Activated naive CD4-positive, alpha-beta T cell treated with anti-CD3 and anti-CD28 coated beads, Interleukin-2, amount 10 ng/mL, durations not matched to agents 7 days and 5 days (primary cell): ENCODE data around the gene C19orf44.
"Not testable (repeated sequence)": the region's sequence is repeated elsewhere in the genome, so short reads cannot be mapped to it uniquely, and the experiment has no call there.

Experiments
- CTCF ChIA-PET: fragments of 350-600 bp; sonication (Branson Sonifier 250); formaldehyde crosslinking; loops from one replicate; lab custom pipeline; 2021; ENCODE audit warnings: antibody characterized with exemption; lab: Charles Lee
- DNase-seq: peaks from one replicate; pipeline ENCODE4 v3.0.0-alpha.2; 2020
- H3K27ac Mint-ChIP-seq: one replicate; pipeline ENCODE4 v1.8.0; 2021; ENCODE audit warnings: mild to moderate bottlenecking, moderate library complexity, mixed read lengths
- H3K27me3 Mint-ChIP-seq: one replicate; pipeline ENCODE4 v1.8.0; 2021; ENCODE audit warnings: mild to moderate bottlenecking, mixed read lengths
- H3K36me3 Mint-ChIP-seq: one replicate; pipeline ENCODE4 v1.8.0; 2021; ENCODE audit warnings: mixed read lengths
- H3K4me1 Mint-ChIP-seq: one replicate; pipeline ENCODE4 v1.8.0; 2021; ENCODE audit warnings: mixed read lengths
- H3K4me3 Mint-ChIP-seq: one replicate; pipeline ENCODE4 v1.8.0; 2021; ENCODE audit warnings: mild to moderate bottlenecking, moderate library complexity, mixed read lengths
- H3K9me3 Mint-ChIP-seq: one replicate; pipeline ENCODE4 v1.8.0; 2021; ENCODE audit warnings: mixed read lengths

C19orf44 gene

DNA sequence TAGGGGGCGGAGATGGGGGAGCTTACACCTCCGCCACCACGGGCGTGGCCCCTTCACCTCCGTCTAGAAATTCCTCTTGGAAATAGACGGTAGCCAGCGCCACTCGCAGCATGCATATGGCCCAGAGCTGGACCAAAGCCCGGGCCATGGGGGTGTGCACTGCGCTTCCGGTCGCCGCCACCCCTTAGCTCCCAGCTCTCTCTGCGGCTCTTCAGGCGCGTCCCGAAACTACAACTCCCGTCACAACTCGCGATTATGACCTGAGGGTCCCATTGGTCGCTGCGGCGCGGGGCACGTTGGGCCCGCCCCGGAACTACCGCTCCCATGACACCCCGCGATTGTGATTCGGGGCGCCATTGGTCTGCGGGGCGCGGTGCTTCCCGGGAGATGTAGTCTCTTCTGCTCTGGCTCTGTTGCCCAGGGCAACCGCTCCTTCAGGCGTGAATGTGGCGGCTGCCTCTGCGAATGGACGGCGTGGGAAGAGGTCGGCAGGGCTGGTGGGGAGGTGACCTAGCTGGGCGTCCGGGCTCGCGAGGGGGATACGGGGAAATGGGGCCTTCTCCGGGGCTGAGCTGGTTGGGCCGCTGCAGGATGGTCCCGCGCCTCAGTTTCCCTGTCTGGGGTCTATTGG lies at the start of gene C19orf44, which contains the start of gene CALR3:
Gene C19orf44 (plus strand): TSS at position 413 of the 631 bp plus-strand sequence. CDS start 4,399 bp downstream, outside the sequence.
Gene CALR3 (minus strand): TSS at position 186 of the 631 bp plus-strand sequence. CDS start 38 bp downstream, at position 148.
- H3K27ac Mint-ChIP-seq: peak within 1 kb of the TSS; percentile 17
- peaks cover 28% of the 10 kb centered on the region for H3K4me1 Mint-ChIP-seq
- DNase-seq: peak; percentile 99
- CTCF ChIA-PET: interaction anchor here (0.8 kb wide), 1 partner anchor 15 kb away, joined by 3 read pairs; no protein-coding TSS in a partner anchor
- H3K36me3 Mint-ChIP-seq: peaks cover 1% of the 10 kb centered on the region
- no peaks in the 10 kb centered on the region for H3K27me3 Mint-ChIP-seq
- peak within 1 kb of the TSS; percentile 83 for H3K4me3 Mint-ChIP-seq
- no peaks in the 10 kb centered on the region for H3K9me3 Mint-ChIP-seq

DNA sequence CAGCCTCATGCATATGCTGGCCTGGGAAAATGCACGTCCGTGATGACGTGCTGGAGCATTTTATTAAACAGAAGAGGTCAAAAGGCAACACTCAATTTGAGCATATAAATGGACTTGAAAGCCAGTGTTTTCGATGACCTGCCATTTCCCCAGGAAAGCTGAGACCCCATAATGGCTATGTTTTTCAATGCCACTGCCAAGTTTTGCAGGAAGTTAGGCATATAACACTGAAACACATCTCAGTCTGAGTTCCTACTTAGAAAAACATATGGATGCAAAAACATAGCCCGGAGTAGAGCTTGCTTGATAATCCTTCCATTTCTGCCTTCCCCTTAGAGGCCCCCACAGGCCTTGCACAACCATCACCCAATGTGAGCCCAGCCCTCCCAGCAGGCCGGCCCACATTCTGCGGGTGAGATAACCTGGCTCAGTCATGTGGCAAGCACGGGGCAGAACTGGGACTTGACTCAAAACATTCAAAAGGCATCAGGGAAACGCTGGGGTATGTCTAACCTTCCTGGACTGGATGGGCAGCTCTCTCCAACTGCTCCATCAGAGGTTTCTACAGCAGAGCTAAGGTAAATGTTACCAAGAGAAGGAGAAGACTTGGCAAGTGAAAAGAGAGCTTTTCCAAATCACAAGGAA lies 49.3 kb upstream of the C19orf44 start:
- DNase-seq: peak; percentile 37
- Mint-ChIP-seq H3K27ac (peak overlapping the region; percentile 33), H3K36me3 (peaks cover 13% of the 10 kb centered on the region), H3K4me1 (peaks cover 44% of the 10 kb centered on the region), H3K27me3 (no peaks in the 10 kb centered on the region), H3K9me3 (peaks cover 4% of the 10 kb centered on the region), H3K4me3 (no peak overlapping the region)
- CTCF ChIA-PET: no interaction called here

DNA sequence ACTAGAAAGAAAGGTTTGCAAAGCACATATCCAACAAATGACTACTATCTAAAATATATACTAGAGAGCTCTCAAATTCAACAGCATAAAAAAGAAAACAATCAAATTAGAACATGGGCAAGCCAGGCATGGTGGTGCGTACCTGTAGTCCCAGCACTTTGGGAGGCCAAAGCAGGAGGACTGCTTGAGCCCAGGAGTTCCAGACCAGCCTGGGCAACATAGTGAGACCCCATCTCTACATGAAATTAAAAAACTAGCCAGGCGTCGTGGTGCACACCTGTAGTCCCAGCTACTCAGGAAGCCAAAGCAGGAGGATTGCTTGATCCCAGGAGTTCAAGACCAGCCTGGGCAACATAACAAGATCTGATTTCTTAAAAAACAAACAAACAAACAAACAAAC lies 47.3 kb upstream of the C19orf44 start:
- not testable (repeated sequence) for DNase-seq, H3K9me3 Mint-ChIP-seq, H3K27me3 Mint-ChIP-seq, H3K4me3 Mint-ChIP-seq
- CTCF ChIA-PET: interaction anchor here (1.0 kb wide), 1 partner anchor 11 kb away, joined by 3 read pairs; no protein-coding TSS in a partner anchor
- H3K4me1 Mint-ChIP-seq: peaks cover 44% of the 10 kb centered on the region
- peaks cover 13% of the 10 kb centered on the region for H3K36me3 Mint-ChIP-seq
- peak overlapping the region; percentile 83 for H3K27ac Mint-ChIP-seq

DNA sequence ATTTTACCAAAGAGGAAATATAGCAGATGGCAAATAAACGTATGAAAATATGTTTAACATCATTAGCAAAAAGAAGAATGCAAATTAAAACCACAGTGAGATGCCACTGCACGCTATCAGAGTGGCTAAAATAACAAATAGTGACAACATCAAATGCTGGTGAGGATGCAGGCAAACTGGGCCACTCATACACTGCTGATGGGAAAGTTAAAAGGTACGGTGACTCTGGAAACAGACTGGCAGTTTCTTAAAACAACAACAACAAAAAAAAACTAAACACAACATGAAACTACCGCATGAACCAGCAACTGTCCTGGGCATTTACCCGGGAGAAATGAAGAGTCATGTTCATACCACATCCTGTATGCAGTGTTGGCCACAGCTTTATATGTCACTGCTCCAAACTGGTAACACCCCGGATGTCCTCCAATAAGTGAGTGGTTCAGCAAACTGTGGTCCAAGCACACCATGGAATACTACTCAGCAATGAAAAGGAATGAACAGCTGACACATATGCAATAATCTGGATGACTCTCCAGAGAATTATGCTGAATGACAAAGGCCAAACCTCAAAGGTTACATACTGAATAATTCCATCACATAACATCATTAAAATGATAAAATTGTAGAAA lies 46.7 kb upstream of the C19orf44 start:
- H3K4me1 Mint-ChIP-seq: peaks cover 45% of the 10 kb centered on the region
- CTCF ChIA-PET: interaction anchor here (1.0 kb wide), 1 partner anchor 11 kb away, joined by 3 read pairs; no protein-coding TSS in a partner anchor
- no peaks in the 10 kb centered on the region for H3K27me3 Mint-ChIP-seq
- peak overlapping the region; percentile 83 for H3K27ac Mint-ChIP-seq
- H3K36me3 Mint-ChIP-seq: peaks cover 13% of the 10 kb centered on the region
- H3K9me3 Mint-ChIP-seq: peaks cover 4% of the 10 kb centered on the region
- DNase-seq: peak; percentile 51
- H3K4me3 Mint-ChIP-seq: no peak overlapping the region

GRCh38 chr19:16452325-16452724 lies 43.9 kb upstream of the C19orf44 start:
- peaks cover 38% of the 10 kb centered on the region for H3K4me1 Mint-ChIP-seq
- CTCF ChIA-PET: no interaction called here
- H3K4me3 Mint-ChIP-seq: no peak overlapping the region
- peaks cover 4% of the 10 kb centered on the region for H3K9me3 Mint-ChIP-seq
- H3K27ac Mint-ChIP-seq: no peak overlapping the region
- no peaks in the 10 kb centered on the region for H3K27me3 Mint-ChIP-seq
- DNase-seq: no peak
- H3K36me3 Mint-ChIP-seq: peaks cover 15% of the 10 kb centered on the region

GRCh38 chr19:16454351-16454918 lies 41.8 kb upstream of the C19orf44 start:
- DNase-seq: no peak
- Mint-ChIP-seq H3K9me3 (peaks cover 4% of the 10 kb centered on the region), H3K4me3 (no peak overlapping the region), H3K36me3 (peaks cover 6% of the 10 kb centered on the region), H3K27ac (no peak overlapping the region), H3K27me3 (no peaks in the 10 kb centered on the region), H3K4me1 (peaks cover 34% of the 10 kb centered on the region)
- CTCF ChIA-PET: interaction anchor here (1.6 kb wide), 1 partner anchor 13 kb away, joined by 3 read pairs; no protein-coding TSS in a partner anchor

DNA sequence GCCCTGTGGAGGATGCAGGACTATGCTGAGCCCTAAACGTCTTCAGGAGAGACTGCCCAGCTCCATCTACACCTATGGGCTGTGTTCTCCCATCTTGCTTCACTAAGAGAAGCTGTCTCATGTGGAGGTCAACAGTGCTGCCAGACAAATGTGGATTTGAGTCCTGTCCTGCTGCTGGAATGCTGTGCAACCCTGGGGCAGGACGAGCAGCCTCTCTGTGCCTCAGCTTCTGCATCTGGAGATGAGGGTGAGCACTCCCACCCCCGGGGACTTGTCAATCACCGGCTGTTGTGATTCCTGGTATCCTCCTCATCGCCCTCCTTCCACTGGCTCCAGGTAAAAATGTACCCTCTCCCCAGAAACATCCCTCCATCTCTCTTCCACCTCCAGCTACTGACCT lies 40.7 kb upstream of the C19orf44 start:
- CTCF ChIA-PET: no interaction called here
- no peak overlapping the region for H3K4me3 Mint-ChIP-seq

DNA sequence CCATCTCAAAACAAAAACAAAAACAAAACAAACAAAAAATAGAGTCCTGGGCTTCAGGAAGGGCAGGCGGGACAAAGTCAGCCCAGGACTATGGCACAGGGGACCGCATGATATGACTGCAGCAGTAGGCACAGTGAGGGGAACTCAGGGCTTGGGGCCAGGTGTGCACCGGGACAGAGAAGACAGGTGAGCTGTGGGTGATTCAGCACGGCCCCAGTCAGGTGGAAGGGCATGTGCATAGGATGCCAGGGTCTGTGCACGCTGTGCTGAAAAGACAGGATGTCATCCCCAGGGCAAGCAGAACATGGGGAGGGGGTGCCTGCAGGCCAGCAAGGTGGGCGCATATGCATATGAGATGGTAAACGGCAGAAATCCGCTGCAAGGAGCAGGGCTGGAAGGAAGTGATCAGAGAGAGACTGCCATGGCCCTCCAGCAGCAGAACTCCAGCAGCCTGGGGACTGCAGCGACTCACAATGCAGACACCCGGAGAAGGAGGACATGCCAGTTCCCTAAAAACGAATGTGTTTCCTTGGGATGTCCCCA lies 39.5 kb upstream of the C19orf44 start:
- CTCF ChIA-PET: no interaction called here
- Mint-ChIP-seq H3K36me3 (peaks cover 2% of the 10 kb centered on the region), H3K4me3 (no peak overlapping the region), H3K27me3 (no peaks in the 10 kb centered on the region), H3K4me1 (peaks cover 25% of the 10 kb centered on the region), H3K27ac (no peak overlapping the region), H3K9me3 (no peaks in the 10 kb centered on the region)
- DNase-seq: no peak

More for the DNA sequence above, 40.7 kb upstream of the C19orf44 start:
- Mint-ChIP-seq H3K27ac (no peak overlapping the region), H3K27me3 (no peaks in the 10 kb centered on the region), H3K4me1 (peaks cover 25% of the 10 kb centered on the region), H3K36me3 (peaks cover 2% of the 10 kb centered on the region), H3K9me3 (no peaks in the 10 kb centered on the region)
- no peak for DNase-seq

DNA sequence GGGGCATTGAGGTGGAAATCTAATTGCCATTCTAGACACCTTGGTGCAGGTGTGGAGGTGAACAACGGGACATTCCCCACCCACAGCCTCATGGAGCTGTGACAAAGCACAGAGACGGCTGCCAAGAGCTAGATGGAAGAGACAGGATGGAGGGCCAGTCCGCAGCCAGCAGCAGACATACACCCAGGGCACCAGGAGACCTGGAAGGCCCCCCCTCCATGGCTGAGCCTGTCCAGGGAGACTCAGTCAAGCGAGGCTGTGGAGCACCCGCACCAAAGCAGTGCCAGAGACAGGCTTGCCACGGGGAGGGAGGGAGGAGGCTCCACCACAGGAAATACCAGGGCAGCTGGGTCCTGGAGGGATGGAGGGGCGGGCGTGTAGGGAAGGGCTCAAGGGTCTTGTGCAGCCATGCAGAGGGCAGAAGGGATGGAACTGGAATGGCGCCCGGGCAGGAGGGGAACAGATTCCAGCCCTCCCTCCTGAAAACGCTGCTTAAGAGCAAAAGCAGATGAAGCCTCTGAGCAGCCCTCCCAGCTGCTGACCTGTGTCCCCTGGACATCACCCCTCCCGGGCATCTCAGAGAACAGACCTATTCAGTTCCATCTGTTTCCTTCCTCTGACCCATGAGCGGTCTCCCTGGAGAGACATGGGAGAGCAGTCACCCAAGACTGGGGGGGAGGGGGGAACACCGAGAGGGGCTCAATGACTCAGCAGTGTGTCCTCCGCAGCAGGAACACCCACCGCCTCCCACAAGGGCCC lies 38.8 kb upstream of the C19orf44 start:
- H3K9me3 Mint-ChIP-seq: no peaks in the 10 kb centered on the region
- H3K4me1 Mint-ChIP-seq: peaks cover 25% of the 10 kb centered on the region
- no peak overlapping the region for H3K27ac Mint-ChIP-seq
- H3K36me3 Mint-ChIP-seq: peaks cover 2% of the 10 kb centered on the region
- no peaks in the 10 kb centered on the region for H3K27me3 Mint-ChIP-seq
- DNase-seq: no peak
- CTCF ChIA-PET: no interaction called here
- no peak overlapping the region for H3K4me3 Mint-ChIP-seq

- Mint-ChIP-seq H3K4me1 (peaks cover 25% of the 10 kb centered on the region), H3K9me3 (no peaks in the 10 kb centered on the region), H3K4me3 (no peak overlapping the region), H3K36me3 (peaks cover 2% of the 10 kb centered on the region), H3K27ac (no peak overlapping the region), H3K27me3 (no peaks in the 10 kb centered on the region)
- DNase-seq: no peak
- CTCF ChIA-PET: no interaction called here
These were observed 38.3 kb upstream of the C19orf44 start for GRCh38 chr19:16457954-16458331.

GRCh38 chr19:16458391-16459341 lies 37.5 kb upstream of the C19orf44 start:
- CTCF ChIA-PET: no interaction called here
- peaks cover 31% of the 10 kb centered on the region for H3K4me1 Mint-ChIP-seq

DNA sequence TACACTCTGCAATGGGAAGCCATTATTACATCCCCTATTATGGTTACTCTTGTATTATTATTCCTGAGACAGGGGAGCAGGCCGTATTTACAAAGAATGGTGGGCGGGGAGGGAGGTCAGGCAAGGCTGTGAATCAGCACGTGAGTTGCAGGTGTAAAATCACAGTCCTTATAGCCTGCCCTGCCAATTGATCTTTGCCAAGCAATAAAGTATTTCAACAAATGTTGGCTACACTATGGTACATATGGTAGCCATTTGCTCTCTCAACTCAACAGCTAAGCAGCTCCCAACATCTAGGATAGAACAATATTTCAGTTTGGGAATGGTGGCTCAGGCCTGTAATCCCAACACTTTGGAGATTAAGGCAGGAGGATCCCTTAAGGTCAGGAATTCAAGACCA lies 36.5 kb upstream of the C19orf44 start:
- peaks cover 30% of the 10 kb centered on the region for H3K4me1 Mint-ChIP-seq
- H3K4me3 Mint-ChIP-seq: no peak overlapping the region
- no peaks in the 10 kb centered on the region for H3K27me3 Mint-ChIP-seq
- DNase-seq: no peak
- H3K36me3 Mint-ChIP-seq: peaks cover 2% of the 10 kb centered on the region
- no peak overlapping the region for H3K27ac Mint-ChIP-seq
- no peaks in the 10 kb centered on the region for H3K9me3 Mint-ChIP-seq
- CTCF ChIA-PET: no interaction called here

More at GRCh38 chr19:16458391-16459341, 37.5 kb upstream of the C19orf44 start:
- H3K27ac Mint-ChIP-seq: no peak overlapping the region
- DNase-seq: no peak
- H3K36me3 Mint-ChIP-seq: peaks cover 2% of the 10 kb centered on the region
- no peak overlapping the region for H3K4me3 Mint-ChIP-seq
- H3K27me3 Mint-ChIP-seq: no peaks in the 10 kb centered on the region
- H3K9me3 Mint-ChIP-seq: no peaks in the 10 kb centered on the region
